DOHH2 (cell line): ENCODE data around the gene YWHAB.

ENCODE experiments used
- H3F3A ChIP-seq: fragments of 200-600 bp; sonication (generic), shearing (Covaris generic); 2 replicates; pipeline ENCODE4 v1.6.0; 2016; ENCODE audit warnings: antibody characterized with exemption, mild to moderate bottlenecking; ENCODE audit not compliant: control insufficient read depth, insufficient read depth
- H3K27ac ChIP-seq: fragments of 200-600 bp; sonication (generic); 2 replicates; pipeline ENCODE4 v1.5.1; 2014; ENCODE audit warnings: low read depth, mild to moderate bottlenecking, low read length, moderate library complexity
- H3K27me3 ChIP-seq: fragments of 200-600 bp; sonication (generic); 2 replicates; pipeline ENCODE4 v1.6.1; 2014; ENCODE audit warnings: mild to moderate bottlenecking, low read length, mixed read lengths; ENCODE audit not compliant: control insufficient read depth
- H3K36me3 ChIP-seq: fragments of 200-600 bp; sonication (generic); 2 replicates; pipeline ENCODE4 v1.6.1; 2014; ENCODE audit warnings: mild to moderate bottlenecking, low read length, moderate library complexity, mixed read lengths; ENCODE audit not compliant: control insufficient read depth
- H3K4me1 ChIP-seq: fragments of 200-600 bp; sonication (generic); 2 replicates; pipeline ENCODE4 v1.6.1; 2014; ENCODE audit warnings: mild to moderate bottlenecking, low read length, mixed read lengths; ENCODE audit not compliant: control insufficient read depth
- H3K4me2 ChIP-seq: fragments of 200-600 bp; sonication (generic); 2 replicates; pipeline ENCODE4 v1.6.0; 2014; ENCODE audit warnings: mild to moderate bottlenecking, low read length, moderate library complexity
- H3K4me3 ChIP-seq: fragments of 200-600 bp; sonication (generic); 2 replicates; pipeline ENCODE4 v1.5.1; 2014; ENCODE audit warnings: mild to moderate bottlenecking, low read length, mixed read lengths
- H3K79me2 ChIP-seq: fragments of 200-600 bp; sonication (generic); 2 replicates; pipeline ENCODE4 v1.6.1; 2014; ENCODE audit warnings: mild to moderate bottlenecking, low read length, mixed read lengths; ENCODE audit not compliant: control insufficient read depth
- H3K9me2 ChIP-seq: fragments of 200-600 bp; sonication (generic); replicated peaks from 2 replicates; pipeline ENCODE4 v1.6.1; 2014; ENCODE audit warnings: mild to moderate bottlenecking, low read length, mixed read lengths; ENCODE audit not compliant: control insufficient read depth
- H3K9me3 ChIP-seq: fragments of 200-600 bp; sonication (generic); 2 replicates; pipeline ENCODE4 v1.6.1; 2014; ENCODE audit warnings: antibody characterized with exemption, low read length, mixed read lengths; ENCODE audit not compliant: control insufficient read depth, insufficient read depth
- H4K20me1 ChIP-seq: fragments of 200-600 bp; sonication (generic); 2 replicates; pipeline ENCODE4 v1.6.0; 2014; ENCODE audit warnings: low read depth, mild to moderate bottlenecking, antibody characterized with exemption, low read length, moderate library complexity; ENCODE audit not compliant: control insufficient read depth, insufficient read depth
- CTCF ChIP-seq: fragments of 200-600 bp; sonication (generic); IDR thresholded peaks from one replicate; pipeline ENCODE4 v1.5.1; 2014; ENCODE audit warnings: antibody characterized with exemption, mild to moderate bottlenecking, low read depth, low read length; ENCODE audit not compliant: poor library complexity, severe bottlenecking
- EZH2phosphoT487 ChIP-seq: fragments of 200-600 bp; sonication (generic); IDR thresholded peaks from 2 replicates; pipeline ENCODE4 v1.6.1; 2017; ENCODE audit warnings: borderline replicate concordance, mild to moderate bottlenecking, antibody characterized with exemption, low read length, moderate library complexity, mixed read lengths

YWHAB gene

GRCh38 chr20:44843876-44844275 lies 41.6 kb upstream of the YWHAB start:
- peaks cover 8% of the 10 kb centered on the region for H3K27me3 ChIP-seq
- no peak overlapping the region for H3K27ac ChIP-seq
- no peak overlapping the region for H3K4me3 ChIP-seq
- H3F3A ChIP-seq: no peaks in the 10 kb centered on the region
- H3K4me2 ChIP-seq: no peak overlapping the region
- no peaks in the 10 kb centered on the region for H3K9me3 ChIP-seq
- no peaks in the 10 kb centered on the region for H3K79me2 ChIP-seq
- H3K36me3 ChIP-seq: no peaks in the 10 kb centered on the region
- no peaks in the 10 kb centered on the region for H3K4me1 ChIP-seq
- no peaks in the 10 kb centered on the region for H4K20me1 ChIP-seq
- no peak for TF ChIP-seq CTCF
- TF ChIP-seq EZH2phosphoT487: no peak
- no peaks in the 10 kb centered on the region for H3K9me2 ChIP-seq

- H3K4me3 ChIP-seq: no peak overlapping the region
- no peaks in the 10 kb centered on the region for H3K9me3 ChIP-seq
- no peaks in the 10 kb centered on the region for H3F3A ChIP-seq
- H3K4me1 ChIP-seq: no peaks in the 10 kb centered on the region
- H3K36me3 ChIP-seq: no peaks in the 10 kb centered on the region
- H3K9me2 ChIP-seq: no peaks in the 10 kb centered on the region
- no peak overlapping the region for H3K27ac ChIP-seq
- TF ChIP-seq EZH2phosphoT487 (no peak), CTCF (no peak)
- H4K20me1 ChIP-seq: no peaks in the 10 kb centered on the region
- peaks cover 4% of the 10 kb centered on the region; the same call in 1 of the 2 replicates for H3K27me3 ChIP-seq
- no peaks in the 10 kb centered on the region for H3K79me2 ChIP-seq
- no peak overlapping the region for H3K4me2 ChIP-seq
Observed at GRCh38 chr20:44848254-44849015, 37.1 kb upstream of the YWHAB start.

- Histone ChIP-seq H3K4me1 (no peaks in the 10 kb centered on the region), H3K27ac (no peak overlapping the region), H3K9me2 (no peaks in the 10 kb centered on the region), H3K27me3 (peaks cover 4% of the 10 kb centered on the region; the same call in 1 of the 2 replicates), H3K9me3 (no peaks in the 10 kb centered on the region), H3K79me2 (no peaks in the 10 kb centered on the region), H3K4me2 (no peak overlapping the region), H3K4me3 (no peak overlapping the region), H3K36me3 (no peaks in the 10 kb centered on the region), H3F3A (no peaks in the 10 kb centered on the region), H4K20me1 (no peaks in the 10 kb centered on the region)
- TF ChIP-seq EZH2phosphoT487: no peak
- TF ChIP-seq CTCF: no peak
Observed at GRCh38 chr20:44849703-44850102, 35.8 kb upstream of the YWHAB start.
